Neural cell (in vitro differentiated cells): ENCODE results near the gene CCER1.

Source experiments
- CTCF ChIP-seq: fragments of 450-650 bp; IDR thresholded peaks from 2 replicates; pipeline ENCODE4 v1.5.1; 2014; ENCODE audit warnings: antibody characterized with exemption, mild to moderate bottlenecking, moderate library complexity; ENCODE audit not compliant: poor library complexity, severe bottlenecking
- RAD21 ChIP-seq: fragments of 450-650 bp; conservative IDR thresholded peaks from 2 replicates; pipeline ENCODE4 v1.6.1; 2014; ENCODE audit warnings: antibody characterized with exemption, mild to moderate bottlenecking, moderate library complexity
- SMC3 ChIP-seq: fragments of 450-650 bp; conservative IDR thresholded peaks from 2 replicates; pipeline ENCODE4 v1.6.1; 2014; ENCODE audit warnings: antibody characterized with exemption, mild to moderate bottlenecking, moderate library complexity; ENCODE audit not compliant: poor library complexity

GRCh38 chr12:90969851-90970250, 14.9 kb upstream of the CCER1 start:
- TF ChIP-seq SMC3 (no peak), CTCF (no peak), RAD21 (no peak)
